Activated naive CD4-positive, alpha-beta T cell (primary cell): ENCODE data around the gene ANKRD55.
A peak's percentile ranks its signal among the peaks of the same experiment; 100 is the strongest.
"Not testable (repeated sequence)": the region's sequence is repeated elsewhere in the genome, so short reads cannot be mapped to it uniquely, and the experiment has no call there.

Source experiments
- DNase-seq, 4 experiments: peaks; one replicate each; lab custom pipeline; 2025; lab: John Stamatoyannopoulos, UW

ANKRD55 gene

GRCh38 chr5:56233230-56233629 lies at the start of gene ANKRD55:
ANKRD55 (minus strand) TSS chr5:56233330; CDS start chr5:56232913, 417 bp downstream.
- no peak for DNase-seq

- DNase-seq = no peak
These were observed 49.1 kb upstream of the ANKRD55 start for GRCh38 chr5:56282216-56282615.

- no peak for DNase-seq
These were observed 48.5 kb upstream of the ANKRD55 start for GRCh38 chr5:56281489-56282165.

GRCh38 chr5:56279979-56280378 lies 46.8 kb upstream of the ANKRD55 start:
- DNase-seq = no peak

- DNase-seq = no peak
These were observed 46.2 kb upstream of the ANKRD55 start for GRCh38 chr5:56279291-56279690.

GRCh38 chr5:56278335-56278753 lies 45.2 kb upstream of the ANKRD55 start:
- no peak for DNase-seq

- no peak for DNase-seq
These were observed 44.4 kb upstream of the ANKRD55 start for GRCh38 chr5:56277573-56277972.

- DNase-seq = no peak
These were observed 40.3 kb upstream of the ANKRD55 start for GRCh38 chr5:56273376-56273955.

GRCh38 chr5:56272765-56273164 lies 39.6 kb upstream of the ANKRD55 start:
- no peak for DNase-seq

- peak; percentile 24 to 71 (median 43) for DNase-seq
These were observed 37.6 kb upstream of the ANKRD55 start for GRCh38 chr5:56270568-56271392.

GRCh38 chr5:56270058-56270457 lies 36.9 kb upstream of the ANKRD55 start:
- DNase-seq = no peak

- no peak for DNase-seq
These were observed 36.2 kb upstream of the ANKRD55 start for GRCh38 chr5:56269216-56269927.

- DNase-seq = not testable (repeated sequence)
These were observed 35.6 kb upstream of the ANKRD55 start for GRCh38 chr5:56268707-56269106.

GRCh38 chr5:56267856-56268255 lies 34.7 kb upstream of the ANKRD55 start:
- no peak for DNase-seq

GRCh38 chr5:56264417-56265025 lies 31.4 kb upstream of the ANKRD55 start:
- DNase-seq = no peak

- no peak for DNase-seq
These were observed 29.1 kb upstream of the ANKRD55 start for GRCh38 chr5:56262279-56262678.

- DNase-seq = no peak
These were observed 25.9 kb upstream of the ANKRD55 start for GRCh38 chr5:56259002-56259511.

- DNase-seq = not testable (repeated sequence)
These were observed 24.8 kb upstream of the ANKRD55 start for GRCh38 chr5:56257763-56258529.

- DNase-seq = no peak
These were observed 23.9 kb upstream of the ANKRD55 start for GRCh38 chr5:56257010-56257409.

GRCh38 chr5:56255502-56255901 lies 22.4 kb upstream of the ANKRD55 start:
- DNase-seq = no peak

GRCh38 chr5:56253924-56254323 lies 20.8 kb upstream of the ANKRD55 start:
- DNase-seq = no peak
